ENCODE results near the gene ROR1. TPM values are rescaled to one million over a fixed set of nuclear protein-coding genes. Genes with fewer than 3 reads are reported as not detected.

Gene ROR1
- total RNA-seq, 1 experiment from 2014 or later = 2.5 TPM

DNA sequence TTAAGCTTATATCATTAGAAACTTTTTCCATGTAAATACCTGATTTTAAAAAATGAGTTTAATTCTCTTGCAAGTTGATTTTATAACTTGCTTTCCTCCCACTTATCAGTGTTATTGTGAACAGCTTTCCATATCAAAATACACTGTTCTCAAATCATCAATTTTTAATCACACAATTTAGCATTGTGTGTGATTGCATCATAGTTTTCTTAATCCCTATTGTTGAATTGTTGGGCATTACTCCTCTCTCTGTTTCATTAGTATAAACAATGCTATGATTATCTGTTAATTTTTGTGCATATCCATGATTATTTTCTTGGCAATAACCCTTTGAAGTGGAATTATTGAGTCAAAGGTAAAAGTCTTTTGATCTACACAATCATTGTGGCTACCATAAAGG, 48.7 kb downstream of the ROR1 start:
- no peak for DNase-seq (ENCODE audit: low read depth)

DNA sequence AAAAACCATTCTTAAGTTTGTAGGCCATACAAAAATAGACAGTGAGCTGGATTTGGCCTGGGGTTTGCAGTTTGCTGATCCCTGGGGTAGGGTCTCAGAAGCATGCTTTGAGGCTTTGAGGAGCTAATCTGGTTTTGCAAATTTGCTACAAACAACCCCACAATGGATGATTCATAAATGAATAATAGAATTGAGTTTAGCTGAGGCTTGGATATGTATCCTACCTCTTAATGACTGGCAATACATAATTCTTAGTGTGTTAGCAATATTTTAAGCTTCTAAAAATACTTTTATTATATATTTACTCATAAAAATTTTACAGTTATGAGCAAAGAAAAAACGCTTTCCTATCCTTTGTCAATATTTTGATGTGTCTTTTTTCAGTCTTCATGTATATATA, 50.6 kb downstream of the ROR1 start:
- no peak for DNase-seq (ENCODE audit: low read depth)

DNA sequence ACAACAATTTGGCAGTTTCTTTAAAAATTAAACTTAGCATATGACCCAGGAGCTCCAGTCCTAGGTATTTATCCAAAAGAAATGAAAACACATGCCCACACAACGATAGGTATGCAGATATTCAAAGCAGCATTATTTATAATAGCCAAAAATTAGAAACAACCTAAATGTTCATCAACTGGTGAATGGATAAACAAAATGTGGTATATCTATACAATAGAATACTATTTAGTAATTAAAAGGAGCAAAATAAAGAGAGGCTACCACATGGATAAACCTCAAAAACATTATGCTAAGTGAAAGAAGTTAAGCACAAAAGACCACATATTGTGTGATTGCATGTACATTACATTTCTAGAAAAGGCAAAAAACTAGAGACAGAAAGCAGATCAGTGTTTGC, 51.3 kb downstream of the ROR1 start:
- no peak for DNase-seq (ENCODE audit: low read depth)

DNA sequence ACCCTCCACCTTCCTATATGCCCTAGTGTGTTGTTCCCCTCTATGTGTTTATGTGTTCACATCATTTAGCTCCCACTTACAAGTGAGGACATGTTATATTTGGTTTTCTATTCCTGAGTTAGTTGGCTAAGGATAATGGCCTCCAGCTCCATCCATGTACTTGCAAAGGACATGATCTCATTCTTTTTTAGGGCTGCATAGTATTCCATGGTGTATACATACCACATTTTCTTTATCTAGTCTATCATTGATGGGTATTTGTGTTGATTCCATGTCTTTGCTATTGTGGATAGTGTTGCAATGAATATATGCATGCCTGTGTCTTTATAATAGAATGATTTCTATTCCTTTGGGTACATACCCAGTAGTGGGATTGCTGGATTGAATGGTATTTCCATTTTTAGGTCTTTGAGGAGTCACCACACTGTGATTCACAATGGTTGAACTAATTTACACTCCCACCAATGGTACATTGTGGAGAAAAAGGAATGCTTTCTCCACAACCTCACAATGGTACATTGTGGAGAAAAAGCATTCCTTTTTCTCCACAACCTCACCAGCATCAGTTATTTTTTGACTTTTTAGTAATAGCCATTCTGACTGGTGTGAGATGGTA, 52.5 kb downstream of the ROR1 start:
- peak; percentile 80 for DNase-seq (ENCODE audit: low read depth)

DNA sequence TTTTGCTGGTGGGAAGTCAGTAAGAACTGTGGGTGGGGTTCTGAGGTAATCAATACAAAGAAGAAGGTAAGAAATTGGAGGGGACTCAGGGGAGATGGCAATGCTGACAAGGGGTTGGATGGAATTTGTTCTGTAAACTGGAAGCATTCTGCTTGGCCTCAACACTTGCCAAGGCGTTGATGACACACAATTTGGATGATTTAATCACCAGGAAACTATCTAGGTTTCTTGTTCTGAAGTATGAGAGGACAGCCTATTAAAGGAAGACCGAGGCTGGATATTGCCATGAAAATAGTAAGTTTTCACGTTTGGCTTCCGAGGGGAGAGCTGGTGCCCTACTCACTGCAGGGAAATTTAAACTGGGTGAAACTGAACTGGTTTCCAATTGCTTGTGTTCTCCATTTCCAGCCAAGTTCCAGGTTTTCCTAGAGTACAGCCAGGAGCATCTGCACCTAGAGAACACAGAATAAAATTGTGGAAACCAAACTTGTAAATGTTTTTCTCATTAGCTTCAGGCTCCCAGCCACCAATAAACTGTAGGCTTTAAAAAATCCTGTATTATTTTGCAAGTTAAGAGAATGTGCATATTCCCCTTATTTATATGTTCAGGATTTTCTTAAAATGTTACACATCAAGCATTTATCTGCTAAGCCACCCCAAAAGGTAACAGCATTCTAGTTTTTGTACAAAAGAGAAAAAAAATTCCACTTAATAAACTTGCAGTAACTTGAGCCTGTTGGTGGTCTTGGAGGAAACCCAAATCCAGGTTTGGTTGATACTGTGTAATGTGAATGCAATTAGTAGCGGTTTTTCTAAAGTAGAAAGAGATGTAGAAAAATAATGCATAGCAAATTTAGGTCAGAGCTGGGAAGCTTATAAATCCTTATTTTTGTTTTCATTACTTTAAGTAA, 53.8 kb downstream of the ROR1 start:
- peak; percentile 66 for DNase-seq (ENCODE audit: low read depth)

DNA sequence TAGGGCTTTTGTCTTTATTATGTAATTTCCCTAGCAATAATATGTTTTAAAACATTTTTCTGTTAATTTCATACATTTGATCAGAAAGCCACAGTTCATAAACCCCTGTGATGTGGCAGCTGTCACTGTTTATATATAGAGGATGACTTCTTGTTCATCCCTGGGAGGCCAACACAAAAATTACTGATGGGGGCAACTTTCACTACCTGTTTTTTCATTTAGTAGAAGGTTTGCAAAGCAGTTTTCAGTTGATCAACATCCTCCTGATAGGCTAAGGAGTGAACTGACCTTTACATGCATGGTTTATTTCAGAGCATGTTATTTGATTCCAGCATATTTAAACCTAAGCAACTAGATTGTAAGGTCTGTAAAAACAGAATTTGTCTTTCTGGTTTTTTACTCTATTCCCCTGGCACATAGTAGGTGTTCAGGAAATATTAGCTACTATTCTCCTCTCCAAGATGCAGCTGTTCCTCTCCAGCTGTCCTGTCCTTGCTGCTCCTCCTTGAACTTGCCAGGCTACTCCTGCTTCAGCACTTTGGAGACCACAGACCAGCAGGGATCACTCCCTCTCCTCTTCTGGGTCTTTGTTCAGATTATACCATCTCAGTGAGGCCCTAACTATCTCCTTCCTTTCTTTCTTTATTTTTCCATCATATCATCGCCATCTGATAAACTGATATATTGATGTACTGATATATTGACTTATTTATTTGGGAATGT, 54.7 kb downstream of the ROR1 start:
- DNase-seq (ENCODE audit: low read depth) = no peak

DNA sequence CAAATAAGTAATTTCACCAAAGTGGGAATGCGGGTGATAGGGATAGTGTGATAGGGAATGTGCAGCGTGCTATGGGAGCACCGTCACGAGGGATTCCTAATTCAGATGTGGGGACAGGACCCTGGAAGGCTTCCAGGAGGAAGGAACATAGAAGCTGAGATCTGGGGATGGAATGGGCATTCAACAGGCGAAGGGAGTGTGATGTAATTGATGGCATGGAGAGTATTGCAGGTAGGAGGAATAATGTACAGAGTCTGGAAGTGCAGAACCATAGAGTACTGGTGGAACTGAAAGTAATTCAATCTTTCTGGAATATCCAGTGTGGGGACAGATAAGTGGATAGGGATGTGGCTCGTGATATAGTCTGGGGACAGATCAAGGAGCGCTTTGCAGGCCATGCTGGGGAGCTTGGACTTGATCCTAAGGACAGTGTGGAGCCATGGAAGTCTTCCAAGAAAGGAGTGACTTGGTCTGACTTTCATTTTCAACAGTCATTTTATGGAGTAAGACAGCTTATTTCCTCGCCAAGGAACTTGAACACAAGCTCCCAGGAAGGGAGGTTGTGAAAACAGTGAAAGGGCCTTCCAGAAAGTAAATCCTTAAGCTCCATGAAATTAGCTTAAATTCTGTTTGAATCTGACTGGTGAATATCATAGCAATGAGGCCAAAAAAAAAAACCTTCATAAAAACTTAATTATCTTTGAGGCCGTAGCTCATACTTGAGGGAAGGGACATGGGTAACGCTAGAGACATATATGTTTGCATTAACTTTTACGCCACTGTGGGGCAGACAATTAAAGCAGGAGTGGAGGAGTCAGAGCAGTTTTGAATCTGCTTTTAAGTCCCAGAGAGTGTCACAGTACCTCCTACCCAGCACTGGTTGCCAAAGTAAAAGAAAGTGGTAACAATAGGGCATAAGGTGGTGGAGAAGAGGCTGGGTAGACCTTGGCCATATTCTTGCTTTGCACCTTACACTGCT, 55.8 kb downstream of the ROR1 start:
- DNase-seq (ENCODE audit: low read depth) = peak; percentile 42

DNA sequence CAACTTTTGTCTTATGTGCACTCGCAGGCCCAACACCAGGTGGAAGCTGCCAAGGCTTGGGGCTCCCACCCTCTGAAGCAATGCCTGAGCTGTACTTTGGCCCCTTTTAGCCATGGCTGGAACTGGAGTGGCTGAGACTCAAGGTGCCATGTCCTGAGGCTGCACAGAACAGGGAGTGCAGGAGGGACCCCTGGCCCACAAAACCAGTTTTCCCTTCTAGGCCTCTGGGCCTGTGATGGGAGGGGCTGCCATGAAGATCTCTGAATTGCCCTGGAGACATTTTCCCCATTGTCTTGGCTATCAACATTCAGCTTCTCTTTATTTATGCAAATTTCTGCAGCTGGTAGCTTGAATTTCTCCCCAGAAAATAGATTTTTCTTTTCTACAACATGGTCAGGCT, 57.6 kb downstream of the ROR1 start:
- no peak for DNase-seq (ENCODE audit: low read depth)

DNA sequence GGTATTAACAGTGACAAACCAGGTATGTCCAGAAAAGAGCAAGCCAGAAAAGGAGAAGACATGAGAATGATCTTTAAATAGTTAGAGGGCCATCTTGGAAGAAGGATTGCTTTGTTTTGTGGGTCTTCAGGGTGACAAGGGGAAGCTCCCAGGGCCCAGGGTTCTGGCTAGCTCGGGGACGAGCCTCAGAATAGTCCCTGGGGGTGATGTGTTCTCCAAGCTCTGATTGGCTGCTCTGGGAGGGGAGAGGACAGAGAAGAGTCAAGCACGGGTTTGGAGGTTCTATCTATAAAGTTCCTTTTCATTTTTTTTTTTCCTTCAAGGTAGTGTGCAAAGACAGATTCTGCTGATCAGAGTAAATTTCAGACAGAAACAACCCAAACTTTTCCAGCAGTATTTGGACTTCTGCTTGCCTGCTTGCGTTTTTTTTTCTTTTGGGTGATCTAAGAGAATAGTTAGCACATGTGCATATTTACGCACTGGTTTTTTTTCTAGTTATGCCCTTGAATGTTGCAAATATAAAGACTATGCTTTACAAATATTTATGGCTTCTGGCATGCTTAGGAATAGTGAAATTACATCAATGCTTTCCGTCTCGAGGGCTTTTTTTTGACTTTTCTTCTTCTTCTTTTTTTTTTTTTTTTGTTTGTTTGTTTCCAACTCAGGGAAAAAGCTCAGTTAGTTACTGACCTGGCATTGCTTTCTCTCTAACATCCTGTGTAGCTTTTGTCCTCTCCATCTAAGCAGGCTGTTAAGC, 59.7 kb downstream of the ROR1 start:
- no peak for DNase-seq (ENCODE audit: low read depth)

DNA sequence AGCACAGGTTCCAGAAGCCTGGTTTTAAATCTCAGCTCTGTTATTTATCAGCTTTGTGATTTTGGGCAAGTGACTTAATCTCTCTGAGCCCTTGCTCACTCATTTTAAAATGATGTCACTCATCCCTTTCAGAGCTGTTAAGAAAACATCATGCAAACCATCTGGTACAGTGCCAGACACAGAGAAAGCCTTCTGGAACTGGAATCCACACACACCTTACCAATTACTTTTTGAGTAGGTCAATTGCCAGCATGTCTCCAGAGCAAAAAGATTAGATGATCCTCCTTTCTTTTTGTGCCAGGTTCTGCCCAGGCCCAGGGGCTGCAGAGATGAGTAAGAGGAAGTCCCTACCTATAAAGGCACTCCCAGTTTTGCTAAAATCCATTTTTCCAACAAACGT, 61.3 kb downstream of the ROR1 start:
- DNase-seq (ENCODE audit: low read depth) = peak; percentile 57

DNA sequence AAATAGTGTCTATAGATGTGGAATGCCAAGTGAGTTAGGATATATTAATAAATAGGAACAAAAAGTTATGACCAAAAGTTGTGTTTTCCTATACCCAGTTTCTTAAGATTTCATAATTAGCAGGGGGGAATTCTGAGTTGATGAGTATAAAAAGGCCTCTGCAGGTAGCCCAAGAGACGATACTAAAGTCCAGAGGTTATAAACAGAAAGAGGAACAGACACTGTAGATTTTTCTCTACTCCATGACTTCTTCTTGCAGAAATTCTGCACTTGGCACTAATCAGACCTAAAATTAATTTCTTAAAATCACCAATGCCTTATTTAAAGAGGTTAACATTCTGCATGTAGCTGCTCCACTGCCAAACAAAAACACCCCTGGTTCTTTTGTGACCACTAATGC, 62.6 kb downstream of the ROR1 start:
- no peak for DNase-seq (ENCODE audit: low read depth)

DNA sequence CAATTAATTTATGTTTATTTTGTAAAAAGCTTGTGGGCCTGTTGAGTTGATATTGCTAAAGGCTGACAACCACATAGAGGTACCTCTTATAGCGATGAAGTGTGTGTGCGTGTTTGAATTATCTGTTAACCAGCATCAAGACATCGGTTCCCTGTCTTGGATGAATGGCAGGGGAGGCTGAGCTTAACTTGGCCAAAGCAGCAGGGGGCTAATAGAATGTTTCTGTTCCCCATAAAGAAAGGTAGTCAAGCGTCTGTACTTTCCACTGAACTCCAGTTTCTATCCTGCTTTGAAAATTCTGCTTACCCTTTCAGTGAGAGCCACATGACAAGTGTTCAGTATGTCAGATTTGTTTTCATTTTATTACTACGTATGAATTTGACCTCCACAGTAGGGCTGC, 63.0 kb downstream of the ROR1 start:
- no peak for DNase-seq (ENCODE audit: low read depth)

DNA sequence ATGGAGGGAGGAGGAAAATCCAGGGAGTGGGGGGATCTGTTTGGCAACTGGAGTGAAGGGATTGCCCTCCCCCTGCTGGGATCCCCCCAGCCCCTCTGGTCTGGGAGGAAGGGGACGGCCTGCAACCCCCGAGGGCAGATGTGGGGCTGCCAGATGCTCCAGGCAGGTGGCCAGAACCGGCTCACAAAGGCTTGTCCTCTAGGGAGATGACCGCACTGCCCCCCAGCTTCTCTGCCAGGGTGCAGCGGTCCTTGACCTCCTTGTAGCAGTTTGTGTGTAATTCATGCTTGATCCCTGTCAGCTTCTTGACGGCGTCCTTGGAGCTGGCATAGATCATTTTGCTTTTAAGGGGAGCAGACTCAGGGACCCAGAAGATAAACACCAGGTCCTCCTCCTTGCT, 69.2 kb downstream of the ROR1 start:
- no peak for DNase-seq (ENCODE audit: low read depth)

DNA sequence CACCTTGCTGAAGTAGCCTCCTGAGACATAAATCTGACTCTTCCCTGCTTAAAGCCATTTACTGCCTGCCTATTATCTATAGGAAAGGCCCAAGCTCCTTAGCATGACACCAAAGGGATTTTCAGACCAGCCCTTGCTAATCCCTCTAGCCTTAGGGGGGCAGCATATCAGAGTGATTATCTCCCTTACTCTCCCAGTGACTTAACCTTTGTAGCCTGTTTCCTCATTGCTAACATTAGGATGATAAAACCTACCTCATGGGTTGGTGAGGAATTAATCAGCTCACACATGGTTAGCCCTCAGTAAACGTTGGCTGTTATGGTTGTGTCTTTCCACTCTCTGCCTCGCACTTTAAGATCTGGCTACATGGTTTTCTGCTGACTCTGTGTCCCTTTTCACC, 70.1 kb downstream of the ROR1 start:
- DNase-seq (ENCODE audit: low read depth) = no peak

DNA sequence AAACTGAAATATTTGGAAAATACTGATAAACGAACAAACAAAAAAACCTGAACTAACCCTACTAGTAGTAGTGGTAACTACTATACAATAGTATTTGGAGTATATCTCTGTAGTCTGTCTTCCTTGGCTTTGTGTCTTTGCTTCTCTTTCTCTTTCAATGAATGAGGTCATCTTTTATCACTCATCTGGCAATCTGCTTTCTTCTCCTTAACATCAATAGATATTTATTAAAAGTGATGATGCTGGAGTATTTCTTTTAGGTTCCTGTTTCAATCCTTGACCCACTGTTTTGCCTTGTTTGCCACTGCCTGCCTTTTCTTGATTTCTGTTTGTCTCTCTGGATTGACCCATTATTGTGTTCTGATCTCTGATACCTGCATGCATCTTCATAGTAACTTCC, 71.5 kb downstream of the ROR1 start:
- DNase-seq (ENCODE audit: low read depth) = no peak

DNA sequence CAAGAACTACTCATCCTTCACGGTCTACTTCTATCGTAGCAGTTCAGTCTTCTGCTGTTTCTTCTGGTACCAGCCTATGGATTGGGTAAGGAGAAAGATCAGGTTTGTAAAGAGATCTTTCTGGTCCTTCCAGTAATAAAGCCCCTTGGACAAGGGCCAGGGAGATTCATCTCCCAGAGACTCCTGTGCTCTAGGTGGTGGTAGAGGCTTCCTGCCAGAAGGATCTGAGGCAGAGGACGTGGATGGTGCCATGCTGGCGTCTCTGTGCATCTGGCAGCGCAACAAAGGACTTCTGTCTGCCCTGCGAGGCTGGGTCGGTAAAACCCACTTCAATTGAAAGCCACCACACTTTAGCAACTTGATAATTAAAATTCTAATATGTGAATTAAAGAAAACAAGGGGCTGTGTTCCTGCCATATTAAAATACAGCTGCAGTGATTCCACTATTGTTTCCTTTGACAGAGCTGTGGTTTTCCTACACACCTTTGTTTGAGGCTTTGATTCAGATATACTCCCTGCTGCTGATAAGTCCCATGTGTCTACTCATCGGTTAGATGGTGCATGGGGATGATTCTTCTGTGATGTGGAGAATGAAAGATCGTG, 73.6 kb downstream of the ROR1 start:
- DNase-seq (ENCODE audit: low read depth) = peak; percentile 23

DNA sequence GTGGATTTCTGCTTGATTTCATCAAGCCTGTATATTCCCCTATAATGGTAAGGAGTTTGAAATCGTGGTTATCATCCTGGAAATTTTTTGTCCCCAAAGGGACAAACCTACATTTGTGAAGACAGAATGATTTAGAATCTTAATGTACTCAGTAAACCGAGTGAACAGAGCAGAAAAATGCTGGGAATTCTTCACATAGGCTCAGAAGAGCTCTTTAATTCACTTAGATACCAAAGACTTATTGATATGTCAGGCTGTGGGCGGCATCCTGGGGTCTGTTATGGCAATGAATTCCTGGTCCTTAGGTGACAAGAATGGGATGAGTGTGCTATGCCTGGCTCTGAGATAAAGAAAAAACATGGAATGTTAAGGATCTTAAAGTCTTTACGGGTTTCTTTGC, 74.9 kb downstream of the ROR1 start:
- no peak for DNase-seq (ENCODE audit: low read depth)

DNA sequence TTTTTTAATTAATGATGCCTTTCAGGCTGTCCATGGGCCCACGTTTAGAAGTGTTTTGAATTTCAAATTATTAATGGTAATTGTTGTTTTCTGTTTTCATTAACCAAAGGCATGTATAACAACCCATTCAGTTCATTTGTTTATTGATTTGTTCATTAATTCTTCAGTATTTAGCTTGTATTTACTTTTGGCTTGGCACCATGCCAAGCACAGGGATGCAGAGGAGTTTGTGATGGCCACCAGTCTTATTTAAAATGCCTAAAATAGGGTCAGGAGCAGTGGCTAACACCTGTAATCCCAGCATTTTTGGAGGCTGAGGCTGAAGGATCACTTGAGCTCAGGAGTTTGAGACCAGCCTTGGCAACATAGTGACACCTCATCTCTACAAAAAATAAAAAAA, 75.3 kb downstream of the ROR1 start:
- no peak for DNase-seq (ENCODE audit: low read depth)

DNA sequence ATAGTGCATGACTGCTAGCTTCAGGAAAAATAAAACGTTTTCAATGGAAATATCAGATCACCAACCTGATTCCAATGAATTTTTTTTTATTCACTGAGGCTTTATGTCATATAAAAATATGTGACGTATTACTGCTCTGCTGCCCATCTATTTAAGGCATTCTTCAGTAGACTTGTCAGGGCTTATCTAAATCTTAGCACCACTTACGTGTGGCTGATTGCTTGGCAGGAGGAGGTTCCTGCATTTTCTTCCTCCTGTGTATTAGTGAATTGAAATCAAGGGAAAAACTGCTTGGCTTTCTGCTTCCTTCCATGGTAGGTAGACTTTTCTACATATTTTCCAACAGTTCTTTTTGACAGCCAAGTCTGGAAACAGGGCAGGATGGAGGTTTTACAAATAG, 80.3 kb downstream of the ROR1 start:
- no peak for DNase-seq (ENCODE audit: low read depth)

DNA sequence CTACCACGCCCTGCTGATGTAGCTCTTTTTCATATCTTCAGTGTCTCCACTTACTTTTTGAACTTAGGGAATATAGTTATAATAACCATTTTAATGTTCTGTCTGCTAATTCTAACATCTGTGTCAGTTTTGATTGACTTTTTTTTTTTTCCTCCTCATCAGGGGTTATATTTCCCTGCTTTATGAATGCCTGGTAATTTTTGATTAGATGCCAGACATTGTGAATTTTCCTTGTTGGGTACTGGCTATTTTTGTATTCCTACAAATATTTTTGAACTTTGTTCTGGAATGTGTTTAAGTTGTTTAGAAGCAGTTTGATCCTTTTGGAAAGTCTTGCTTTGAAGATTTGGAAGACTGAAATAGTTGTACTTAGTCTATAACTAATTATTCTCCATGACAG, 82.1 kb downstream of the ROR1 start:
- no peak for DNase-seq (ENCODE audit: low read depth)

All from M059J (cell line).